Upper lobe of left lung (tissue), 6 donors: ENCODE data around the gene ANKS1B. TPM values are rescaled to one million over a fixed set of nuclear protein-coding genes. Genes with fewer than 3 reads are reported as not detected.

Experiments used
- ATAC-seq, 2 donors: fragments of 200-7000 bp; cut with Tn5 transposase; one replicate each; pipeline ENCODE4 v1.9.1; 2022; ENCODE audit warnings: mild to moderate bottlenecking in 2 of 2, moderate library complexity in 2 of 2; ENCODE audit not compliant: low FRiP score in 2 of 2
- DNase-seq, 2 donors: peaks; one replicate each; pipeline ENCODE4 v3.0.0-alpha.2; 2019 to 2020
- H3K27ac ChIP-seq, 4 donors: fragments of 200-600 bp; sonication (generic); one replicate each; pipeline ENCODE4 v1.5.1; 2016 to 2019
- H3K27me3 ChIP-seq, 4 donors: fragments of 200-600 bp; sonication (generic); one replicate each; pipeline ENCODE4 v1.5.1; 2017 to 2019
- H3K36me3 ChIP-seq, 4 donors: fragments of 200-600 bp; sonication (generic); one replicate each; pipeline ENCODE4 v1.5.1; 2016 to 2019
- H3K4me1 ChIP-seq, 4 donors: fragments of 200-600 bp; sonication (generic); one replicate each; pipeline ENCODE4 v1.5.1; 2018 to 2019
- H3K4me3 ChIP-seq, 4 donors: fragments of 200-600 bp; sonication (generic); one replicate each; pipeline ENCODE4 v1.5.1; 2017 to 2019; ENCODE audit warnings: mild to moderate bottlenecking in 2 of 4, moderate library complexity in 1 of 4
- H3K9me3 ChIP-seq, 4 donors: fragments of 200-600 bp; sonication (generic); one replicate each; pipeline ENCODE4 v1.5.1; 2018 to 2019
- CTCF ChIP-seq, 6 experiments: fragments of 450-650 bp in 4 of 6; fragments of 200-600 bp in 2 of 6; sonication (generic) in 2 of 6; IDR thresholded peaks; one replicate each; pipeline ENCODE4 v1.5.1; 2016 to 2019; ENCODE audit warnings: antibody characterized with exemption in 6 of 6
- EP300 ChIP-seq, 4 donors: sonication (generic); formaldehyde crosslinking; IDR thresholded peaks; one replicate each; pipeline ENCODE4 v1.5.1; 2017; ENCODE audit warnings: antibody characterized with exemption in 4 of 4, control low read depth in 2 of 4
- POLR2A ChIP-seq, 4 donors: fragments of 450-650 bp; IDR thresholded peaks; one replicate each; pipeline ENCODE4 v1.5.1; 2016 to 2017; ENCODE audit warnings: antibody characterized with exemption in 4 of 4, mild to moderate bottlenecking in 2 of 4
- POLR2AphosphoS5 ChIP-seq, 2 donors: sonication (generic); formaldehyde crosslinking; IDR thresholded peaks; one replicate each; pipeline ENCODE4 v1.5.1; 2017; ENCODE audit warnings: antibody characterized with exemption in 2 of 2
- WGBS, 2 donors: methylation state at CpG; one replicate each; pipeline ENCODE4 v1.1.5; 2017 to 2018; 5-methylcytosine and 5-hydroxymethylcytosine counted together
- total RNA-seq, 6 donors: library from RNA; depleted of rRNA in 4 of 6; stranded (reverse); fragments of >200 nt in 4 of 6; gene quantifications; one replicate each; pipeline versions ENCODE4 v1.1.0 to v1.2.1, GENCODE V29; 2016 to 2021
- donor health status: DM: no; HTN: no; CAD: no; lungs with moderate emphysema.
- donor health status: DM: no; HTN: yes; CAD: no; lungs with severe emphysema.

Gene ANKS1B
- total RNA-seq, 6 donors from 2014 or later: 5.1 to 23.7 (median 7.2) TPM

- no peaks in the 10 kb centered on the region for H3K9me3 ChIP-seq
- TF ChIP-seq POLR2AphosphoS5 (IDR thresholded peaks at IDR 0.05): no peak
- TF ChIP-seq POLR2A (IDR thresholded peaks at IDR 0.05): no peak
- no peak for TF ChIP-seq EP300 (IDR thresholded peaks at IDR 0.05)
- TF ChIP-seq CTCF (IDR thresholded peaks at IDR 0.05): no peak
- H3K4me1 ChIP-seq: no peaks in the 10 kb centered on the region
- H3K4me3 ChIP-seq: no peak overlapping the region
- no peaks in the 10 kb centered on the region for H3K27me3 ChIP-seq
- H3K36me3 ChIP-seq: no peaks in the 10 kb centered on the region
- ATAC-seq (no peak), DNase-seq (no peak)
- H3K27ac ChIP-seq: no peak overlapping the region
- 75 to 87% methylated on average over 15 of the region's 15 CpGs for WGBS, 2 donors
Observed at GRCh38 chr12:99079811-99080210, 904.9 kb downstream of the ANKS1B start.

- DNase-seq (no peak), ATAC-seq (no peak)
- TF ChIP-seq CTCF (IDR thresholded peaks at IDR 0.05) (no peak), POLR2A (IDR thresholded peaks at IDR 0.05) (no peak), POLR2AphosphoS5 (IDR thresholded peaks at IDR 0.05) (no peak), EP300 (IDR thresholded peaks at IDR 0.05) (no peak)
- Histone ChIP-seq H3K27ac (no peak overlapping the region), H3K36me3 (no peaks in the 10 kb centered on the region), H3K4me3 (no peak overlapping the region), H3K4me1 (no peaks in the 10 kb centered on the region), H3K27me3 (no peaks in the 10 kb centered on the region), H3K9me3 (no peaks in the 10 kb centered on the region)
- 43 to 51% methylated on average over 5 of the region's 5 CpGs for whole genome bisulfite sequencing, 2 donors
Observed at GRCh38 chr12:99068993-99069747, 915.6 kb downstream of the ANKS1B start.

GRCh38 chr12:99067171-99067785 is 917.5 kb downstream of the ANKS1B start:
- Histone ChIP-seq H3K27me3 (no peaks in the 10 kb centered on the region), H3K4me1 (no peaks in the 10 kb centered on the region), H3K9me3 (no peaks in the 10 kb centered on the region), H3K4me3 (no peak overlapping the region), H3K36me3 (no peaks in the 10 kb centered on the region), H3K27ac (no peak overlapping the region)
- DNase-seq (no peak), ATAC-seq (no peak)
- 89 to 100% methylated on average over 1 of the region's 1 CpG for WGBS, 2 donors
- no peak for TF ChIP-seq CTCF (IDR thresholded peaks at IDR 0.05)
- no peak for TF ChIP-seq EP300 (IDR thresholded peaks at IDR 0.05)
- no peak for TF ChIP-seq POLR2AphosphoS5 (IDR thresholded peaks at IDR 0.05)
- TF ChIP-seq POLR2A (IDR thresholded peaks at IDR 0.05): no peak

- ATAC-seq (no peak), DNase-seq (no peak)
- TF ChIP-seq EP300 (IDR thresholded peaks at IDR 0.05): no peak
- no peak for TF ChIP-seq POLR2AphosphoS5 (IDR thresholded peaks at IDR 0.05)
- no peak for TF ChIP-seq CTCF (IDR thresholded peaks at IDR 0.05)
- no peak for TF ChIP-seq POLR2A (IDR thresholded peaks at IDR 0.05)
- Histone ChIP-seq H3K27me3 (no peaks in the 10 kb centered on the region), H3K4me1 (no peaks in the 10 kb centered on the region), H3K36me3 (no peaks in the 10 kb centered on the region), H3K27ac (no peak overlapping the region), H3K9me3 (no peaks in the 10 kb centered on the region), H3K4me3 (no peak overlapping the region)
- 75 to 87% methylated on average over 3 of the region's 3 CpGs for WGBS, 2 donors
Observed at GRCh38 chr12:99066726-99067125, 918.0 kb downstream of the ANKS1B start.
